Hepatocyte (in vitro differentiated cells): ENCODE measurements around the gene SMARCA2.

Source experiments
- CTCF ChIP-seq: fragments of 200-600 bp; sonication (generic); IDR thresholded peaks from 2 replicates; pipeline ENCODE4 v1.5.1; 2016; ENCODE audit warnings: antibody characterized with exemption, mild to moderate bottlenecking; ENCODE audit not compliant: poor library complexity
- EZH2 ChIP-seq: fragments of 200-600 bp; sonication (generic); IDR thresholded peaks from 2 replicates; pipeline ENCODE4 v1.6.1; 2016; ENCODE audit warnings: antibody characterized with exemption, mild to moderate bottlenecking, borderline replicate concordance

GRCh38 chr9:2145746-2146145 is 130.6 kb downstream of the SMARCA2 start:
- TF ChIP-seq CTCF: no peak
- no peak for TF ChIP-seq EZH2
